Measurements from ENCODE around the gene IGFL1.

DNA sequence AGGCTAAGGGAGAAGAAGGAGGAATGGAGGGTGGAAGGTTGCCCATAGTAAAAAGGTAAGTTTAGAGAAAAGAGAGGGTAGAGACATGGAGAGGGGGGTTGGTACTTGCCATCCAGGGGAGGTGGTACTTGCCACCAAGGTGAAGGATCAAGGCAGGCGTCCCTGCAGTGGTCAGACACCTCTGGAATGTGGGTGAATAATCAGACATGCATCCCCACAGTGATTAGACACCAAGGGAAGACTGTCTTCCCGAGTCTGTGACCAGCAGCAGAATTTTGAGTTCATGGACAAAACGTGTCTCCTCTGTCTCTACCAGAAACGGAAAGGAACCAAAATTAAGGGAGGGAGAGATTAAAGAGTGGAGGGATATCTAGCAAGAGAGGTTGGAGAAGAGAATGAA lies 27.1 kb upstream of the IGFL1 start:
- TF ChIP-seq, protein P1, sequence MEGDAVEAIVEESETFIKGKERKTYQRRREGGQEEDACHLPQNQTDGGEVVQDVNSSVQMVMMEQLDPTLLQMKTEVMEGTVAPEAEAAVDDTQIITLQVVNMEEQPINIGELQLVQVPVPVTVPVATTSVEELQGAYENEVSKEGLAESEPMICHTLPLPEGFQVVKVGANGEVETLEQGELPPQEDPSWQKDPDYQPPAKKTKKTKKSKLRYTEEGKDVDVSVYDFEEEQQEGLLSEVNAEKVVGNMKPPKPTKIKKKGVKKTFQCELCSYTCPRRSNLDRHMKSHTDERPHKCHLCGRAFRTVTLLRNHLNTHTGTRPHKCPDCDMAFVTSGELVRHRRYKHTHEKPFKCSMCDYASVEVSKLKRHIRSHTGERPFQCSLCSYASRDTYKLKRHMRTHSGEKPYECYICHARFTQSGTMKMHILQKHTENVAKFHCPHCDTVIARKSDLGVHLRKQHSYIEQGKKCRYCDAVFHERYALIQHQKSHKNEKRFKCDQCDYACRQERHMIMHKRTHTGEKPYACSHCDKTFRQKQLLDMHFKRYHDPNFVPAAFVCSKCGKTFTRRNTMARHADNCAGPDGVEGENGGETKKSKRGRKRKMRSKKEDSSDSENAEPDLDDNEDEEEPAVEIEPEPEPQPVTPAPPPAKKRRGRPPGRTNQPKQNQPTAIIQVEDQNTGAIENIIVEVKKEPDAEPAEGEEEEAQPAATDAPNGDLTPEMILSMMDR (IDR thresholded peaks at IDR 0.05), result no peak
- TF ChIP-seq POLR2AphosphoS5 (IDR thresholded peaks at IDR 0.05) (no peak), POLR2A (IDR thresholded peaks at IDR 0.05; ENCODE audit: low read depth) (no peak)
